Measurements from ENCODE around the gene STH. TPM values are rescaled to one million over a fixed set of nuclear protein-coding genes. Genes with fewer than 3 reads are reported as not detected.
A peak's percentile ranks its signal among the peaks of the same experiment; 100 is the strongest.

STH gene
- total and polyA plus RNA-seq, 9 of the 15 experiments (the other 6 are each of a cell fraction or from before 2014, with no cell fraction given): not detected

DNA sequence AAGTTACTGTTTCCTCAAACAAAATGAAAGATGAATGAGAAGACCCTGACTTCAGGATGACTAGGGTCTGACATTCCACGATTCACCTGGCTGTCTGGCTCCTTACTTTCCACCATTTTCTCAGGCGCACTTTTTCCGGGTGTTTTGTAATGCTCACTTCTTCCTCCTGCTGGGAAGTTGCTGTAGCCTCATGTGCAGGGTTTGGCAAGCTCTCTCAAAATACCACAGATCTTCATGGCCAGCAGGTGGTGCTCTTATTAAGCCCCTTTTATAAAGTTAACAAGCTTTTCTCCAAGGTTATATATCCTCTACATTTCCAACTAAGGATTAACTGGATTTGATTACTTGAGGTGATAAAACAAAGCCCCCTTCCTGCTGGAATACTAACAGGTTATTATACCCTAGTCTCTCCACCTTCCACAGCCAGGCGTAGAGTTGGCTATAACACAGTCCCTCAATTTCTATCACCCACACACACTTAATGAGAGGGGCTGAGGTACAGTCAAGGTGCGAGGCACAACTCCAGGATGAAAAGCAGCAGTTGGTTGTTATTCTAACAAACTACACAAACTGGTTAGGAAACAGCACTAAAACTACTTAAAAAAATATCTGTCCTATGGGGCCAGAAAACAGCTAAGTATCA is 45.4 kb downstream of the STH start (continued):
- TF ChIP-seq ZSCAN32 (CRISPR knock-in tag; IDR thresholded peaks at IDR 0.05): no peak
- no peak for TF ChIP-seq CXXC5 (CRISPR knock-in tag; IDR thresholded peaks at IDR 0.05)
- TF ChIP-seq MTA3 (IDR thresholded peaks at IDR 0.05; ENCODE audit: borderline replicate concordance): 0 out of 2 replicates have a peak, but pooled peaks have one; percentile 33
- TF ChIP-seq CC2D1A (IDR thresholded peaks at IDR 0.05): peak; percentile 64; the same call in 1 of the 2 replicates
- TF ChIP-seq, protein P1, sequence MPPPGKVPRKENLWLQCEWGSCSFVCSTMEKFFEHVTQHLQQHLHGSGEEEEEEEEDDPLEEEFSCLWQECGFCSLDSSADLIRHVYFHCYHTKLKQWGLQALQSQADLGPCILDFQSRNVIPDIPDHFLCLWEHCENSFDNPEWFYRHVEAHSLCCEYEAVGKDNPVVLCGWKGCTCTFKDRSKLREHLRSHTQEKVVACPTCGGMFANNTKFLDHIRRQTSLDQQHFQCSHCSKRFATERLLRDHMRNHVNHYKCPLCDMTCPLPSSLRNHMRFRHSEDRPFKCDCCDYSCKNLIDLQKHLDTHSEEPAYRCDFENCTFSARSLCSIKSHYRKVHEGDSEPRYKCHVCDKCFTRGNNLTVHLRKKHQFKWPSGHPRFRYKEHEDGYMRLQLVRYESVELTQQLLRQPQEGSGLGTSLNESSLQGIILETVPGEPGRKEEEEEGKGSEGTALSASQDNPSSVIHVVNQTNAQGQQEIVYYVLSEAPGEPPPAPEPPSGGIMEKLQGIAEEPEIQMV (tag; conservative IDR thresholded peaks at IDR 0.05; ENCODE audit: low read depth): no peak
- TF ChIP-seq TAF7 (tag; IDR thresholded peaks at IDR 0.05): no peak
- TF ChIP-seq ZNF57 (CRISPR knock-in tag; IDR thresholded peaks at IDR 0.05): no peak
- no peak for TF ChIP-seq FOXA3 (CRISPR knock-in tag; conservative IDR thresholded peaks at IDR 0.05 in 1 of 2, IDR thresholded peaks at IDR 0.05 in 1 of 2)
- no peak for TF ChIP-seq ATF1 (CRISPR knock-in tag; IDR thresholded peaks at IDR 0.05)
- TF ChIP-seq ATF1 (tag; IDR thresholded peaks at IDR 0.05): no peak
- TF ChIP-seq GTF2F1 (IDR thresholded peaks at IDR 0.05; ENCODE audit: low read depth, low read length): no peak
- TF ChIP-seq CEBPB (tag; IDR thresholded peaks at IDR 0.05): peak; percentile 63
- TF ChIP-seq, protein P2, sequence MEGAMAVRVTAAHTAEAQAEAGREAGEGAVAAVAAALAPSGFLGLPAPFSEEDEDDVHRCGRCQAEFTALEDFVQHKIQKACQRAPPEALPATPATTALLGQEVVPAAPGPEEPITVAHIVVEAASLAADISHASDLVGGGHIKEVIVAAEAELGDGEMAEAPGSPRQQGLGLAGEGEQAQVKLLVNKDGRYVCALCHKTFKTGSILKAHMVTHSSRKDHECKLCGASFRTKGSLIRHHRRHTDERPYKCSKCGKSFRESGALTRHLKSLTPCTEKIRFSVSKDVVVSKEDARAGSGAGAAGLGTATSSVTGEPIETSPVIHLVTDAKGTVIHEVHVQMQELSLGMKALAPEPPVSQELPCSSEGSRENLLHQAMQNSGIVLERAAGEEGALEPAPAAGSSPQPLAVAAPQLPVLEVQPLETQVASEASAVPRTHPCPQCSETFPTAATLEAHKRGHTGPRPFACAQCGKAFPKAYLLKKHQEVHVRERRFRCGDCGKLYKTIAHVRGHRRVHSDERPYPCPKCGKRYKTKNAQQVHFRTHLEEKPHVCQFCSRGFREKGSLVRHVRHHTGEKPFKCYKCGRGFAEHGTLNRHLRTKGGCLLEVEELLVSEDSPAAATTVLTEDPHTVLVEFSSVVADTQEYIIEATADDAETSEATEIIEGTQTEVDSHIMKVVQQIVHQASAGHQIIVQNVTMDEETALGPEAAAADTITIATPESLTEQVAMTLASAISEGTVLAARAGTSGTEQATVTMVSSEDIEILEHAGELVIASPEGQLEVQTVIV (CRISPR knock-in tag; IDR thresholded peaks at IDR 0.05; ENCODE audit: borderline replicate concordance): no peak
- no peak for TF ChIP-seq RFX5 (IDR thresholded peaks at IDR 0.05; ENCODE audit: low read depth, low read length)
- TF ChIP-seq POLR2B (IDR thresholded peaks at IDR 0.05; ENCODE audit: low read depth, partially characterized antibody): no peak
- 0 out of 2 replicates have a peak, but pooled peaks have one; percentile 60 for TF ChIP-seq ARID2 (IDR thresholded peaks at IDR 0.05)
- TF ChIP-seq ZNF23 (CRISPR knock-in tag; IDR thresholded peaks at IDR 0.05): no peak
- no peak for TF ChIP-seq ZNF717 (CRISPR knock-in tag; IDR thresholded peaks at IDR 0.05)
- 0 out of 4 replicates have a peak, but pooled peaks of 1 of the 2 experiments have one; percentile 21 for TF ChIP-seq ETV6 (IDR thresholded peaks at IDR 0.05; ENCODE audit: borderline replicate concordance in 1 of 2, low read depth in 2 of 2, low read length in 1 of 2)
- no peak for TF ChIP-seq ETV6 (CRISPR knock-in tag; IDR thresholded peaks at IDR 0.05; ENCODE audit: borderline replicate concordance)
- TF ChIP-seq, protein P3, sequence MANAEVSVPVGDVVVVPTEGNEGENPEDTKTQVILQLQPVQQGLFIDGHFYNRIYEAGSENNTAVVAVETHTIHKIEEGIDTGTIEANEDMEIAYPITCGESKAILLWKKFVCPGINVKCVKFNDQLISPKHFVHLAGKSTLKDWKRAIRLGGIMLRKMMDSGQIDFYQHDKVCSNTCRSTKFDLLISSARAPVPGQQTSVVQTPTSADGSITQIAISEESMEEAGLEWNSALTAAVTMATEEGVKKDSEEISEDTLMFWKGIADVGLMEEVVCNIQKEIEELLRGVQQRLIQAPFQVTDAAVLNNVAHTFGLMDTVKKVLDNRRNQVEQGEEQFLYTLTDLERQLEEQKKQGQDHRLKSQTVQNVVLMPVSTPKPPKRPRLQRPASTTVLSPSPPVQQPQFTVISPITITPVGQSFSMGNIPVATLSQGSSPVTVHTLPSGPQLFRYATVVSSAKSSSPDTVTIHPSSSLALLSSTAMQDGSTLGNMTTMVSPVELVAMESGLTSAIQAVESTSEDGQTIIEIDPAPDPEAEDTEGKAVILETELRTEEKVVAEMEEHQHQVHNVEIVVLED (CRISPR knock-in tag; IDR thresholded peaks at IDR 0.05): no peak
- TF ChIP-seq, protein P4, sequence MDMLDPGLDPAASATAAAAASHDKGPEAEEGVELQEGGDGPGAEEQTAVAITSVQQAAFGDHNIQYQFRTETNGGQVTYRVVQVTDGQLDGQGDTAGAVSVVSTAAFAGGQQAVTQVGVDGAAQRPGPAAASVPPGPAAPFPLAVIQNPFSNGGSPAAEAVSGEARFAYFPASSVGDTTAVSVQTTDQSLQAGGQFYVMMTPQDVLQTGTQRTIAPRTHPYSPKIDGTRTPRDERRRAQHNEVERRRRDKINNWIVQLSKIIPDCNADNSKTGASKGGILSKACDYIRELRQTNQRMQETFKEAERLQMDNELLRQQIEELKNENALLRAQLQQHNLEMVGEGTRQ (CRISPR knock-in tag; IDR thresholded peaks at IDR 0.05): no peak
- TF ChIP-seq PRMT5 (CRISPR knock-in tag; IDR thresholded peaks at IDR 0.05): no peak
- no peak for TF ChIP-seq SMARCA4 (IDR thresholded peaks at IDR 0.05)
- TF ChIP-seq PHF21A (IDR thresholded peaks at IDR 0.05; ENCODE audit: borderline replicate concordance, low read depth): no peak

Measured in K562 (cell line).